ENCODE data around the gene HBD. TPM values are rescaled to one million over a fixed set of nuclear protein-coding genes. Genes with fewer than 3 reads are reported as not detected.

HBD gene
- total RNA-seq, 2 donors from 2014 or later = not detected

- no peaks in the 10 kb centered on the region for H3K27me3 ChIP-seq (replicated peaks; ENCODE audit: insufficient read depth)
- H3K4me1 ChIP-seq (ENCODE audit: control insufficient read depth in 1 of 2, low read depth in 2 of 2) = no peaks in the 10 kb centered on the region
- H3K27ac ChIP-seq = no peak overlapping the region
- H3K4me3 ChIP-seq = no peak overlapping the region
- TF ChIP-seq CTCF (IDR thresholded peaks at IDR 0.05) = no peak
- DNase-seq (ENCODE audit: low spot score) (no peak), ATAC-seq (ENCODE audit: insufficient number of reproducible peaks, low FRiP score, low read depth) (no peak)
- no peaks in the 10 kb centered on the region for H3K9me3 ChIP-seq
- no peaks in the 10 kb centered on the region for H3K36me3 ChIP-seq
These were observed 7.9 kb upstream of the HBD start for GRCh38 chr11:5242208-5242607.

GRCh38 chr11:5241458-5241857 is 7.2 kb upstream of the HBD start:
- DNase-seq (ENCODE audit: low spot score) (no peak), ATAC-seq (ENCODE audit: insufficient number of reproducible peaks, low FRiP score, low read depth) (no peak)
- Histone ChIP-seq H3K27me3 (replicated peaks; ENCODE audit: insufficient read depth) (no peaks in the 10 kb centered on the region), H3K4me1 (ENCODE audit: control insufficient read depth in 1 of 2, low read depth in 2 of 2) (no peaks in the 10 kb centered on the region), H3K4me3 (no peak overlapping the region), H3K36me3 (no peaks in the 10 kb centered on the region), H3K27ac (no peak overlapping the region), H3K9me3 (no peaks in the 10 kb centered on the region)
- no peak for TF ChIP-seq CTCF (IDR thresholded peaks at IDR 0.05)

GRCh38 chr11:5240458-5240857 is 6.2 kb upstream of the HBD start:
- no peaks in the 10 kb centered on the region for H3K9me3 ChIP-seq
- TF ChIP-seq CTCF (IDR thresholded peaks at IDR 0.05) = no peak
- ATAC-seq (ENCODE audit: insufficient number of reproducible peaks, low FRiP score, low read depth) (no peak), DNase-seq (ENCODE audit: low spot score) (no peak)
- H3K4me1 ChIP-seq (ENCODE audit: control insufficient read depth in 1 of 2, low read depth in 2 of 2) = no peaks in the 10 kb centered on the region
- H3K27ac ChIP-seq = no peak overlapping the region
- no peak overlapping the region for H3K4me3 ChIP-seq
- no peaks in the 10 kb centered on the region for H3K36me3 ChIP-seq
- H3K27me3 ChIP-seq (replicated peaks; ENCODE audit: insufficient read depth) = no peaks in the 10 kb centered on the region

- DNase-seq (ENCODE audit: low spot score) (no peak), ATAC-seq (ENCODE audit: insufficient number of reproducible peaks, low FRiP score, low read depth) (no peak)
- H3K36me3 ChIP-seq = no peaks in the 10 kb centered on the region
- no peak overlapping the region for H3K4me3 ChIP-seq
- no peak overlapping the region for H3K27ac ChIP-seq
- no peaks in the 10 kb centered on the region for H3K9me3 ChIP-seq
- TF ChIP-seq CTCF (IDR thresholded peaks at IDR 0.05) = no peak
- no peaks in the 10 kb centered on the region for H3K4me1 ChIP-seq (ENCODE audit: control insufficient read depth in 1 of 2, low read depth in 2 of 2)
- H3K27me3 ChIP-seq (replicated peaks; ENCODE audit: insufficient read depth) = no peaks in the 10 kb centered on the region
These were observed 5.8 kb upstream of the HBD start for GRCh38 chr11:5240056-5240455.

GRCh38 chr11:5239046-5239445 is 4.8 kb upstream of the HBD start:
- H3K4me1 ChIP-seq (ENCODE audit: control insufficient read depth in 1 of 2, low read depth in 2 of 2) = no peaks in the 10 kb centered on the region

More at GRCh38 chr11:5239046-5239445, 4.8 kb upstream of the HBD start:
- H3K4me3 ChIP-seq = no peak overlapping the region
- no peaks in the 10 kb centered on the region for H3K36me3 ChIP-seq
- DNase-seq (ENCODE audit: low spot score) (no peak), ATAC-seq (ENCODE audit: insufficient number of reproducible peaks, low FRiP score, low read depth) (no peak)
- H3K27ac ChIP-seq = no peak overlapping the region
- TF ChIP-seq CTCF (IDR thresholded peaks at IDR 0.05) = no peak
- H3K9me3 ChIP-seq = no peaks in the 10 kb centered on the region
- no peaks in the 10 kb centered on the region for H3K27me3 ChIP-seq (replicated peaks; ENCODE audit: insufficient read depth)

All from thoracic aorta (tissue), 2 donors.